Bronchus fibroblast of lung (primary cell): ENCODE measurements around the gene KRT26. TPM values are rescaled to one million over a fixed set of nuclear protein-coding genes. Genes with fewer than 3 reads are reported as not detected.

ENCODE experiments used
- total RNA-seq: library from RNA; depleted of rRNA; stranded (reverse); fragments of >200 nt; gene quantifications from 2 replicates; pipeline ENCODE4 v1.2.3, GENCODE V29; 2015

The KRT26 gene
- not detected in 2 replicates for total RNA-seq

GRCh38 chr17:40772101-40772500 lies at the start of gene KRT26:
Gene KRT26, minus strand, starts transcription at chr17:40772201. Its CDS starts 88 bp downstream, at chr17:40772113.

GRCh38 chr17:40799859-40800258 lies 27.9 kb upstream of the KRT26 start, which contains the start of gene KRT28:
Gene KRT28, minus strand, starts transcription at chr17:40799959. Its CDS starts 66 bp downstream, at chr17:40799893.

DNA sequence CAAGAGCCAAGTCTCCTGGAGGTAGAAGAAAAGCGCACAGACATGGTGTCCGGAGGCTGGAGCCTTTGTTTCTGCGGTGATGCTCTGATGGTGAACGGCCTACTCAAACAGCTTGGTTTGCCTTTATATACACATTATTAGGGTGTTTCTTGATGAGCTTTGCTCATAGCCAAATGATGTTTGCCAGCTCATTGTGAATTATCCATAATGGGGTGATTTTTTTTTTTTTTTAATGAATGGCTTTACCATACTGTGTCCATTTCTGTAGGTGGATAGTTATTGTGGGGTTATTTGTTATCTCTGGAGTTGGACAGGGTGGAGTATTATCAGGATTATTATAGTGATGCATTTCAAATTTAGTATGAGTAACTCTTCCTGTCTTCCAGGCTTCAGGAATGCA lies 10.4 kb upstream of the KRT26 start, which contains the start of gene KRT27:
TSS of gene KRT27 (minus strand) at position 101 of the 400 bp plus-strand sequence. CDS start at position 44, 57 bp downstream.

DNA sequence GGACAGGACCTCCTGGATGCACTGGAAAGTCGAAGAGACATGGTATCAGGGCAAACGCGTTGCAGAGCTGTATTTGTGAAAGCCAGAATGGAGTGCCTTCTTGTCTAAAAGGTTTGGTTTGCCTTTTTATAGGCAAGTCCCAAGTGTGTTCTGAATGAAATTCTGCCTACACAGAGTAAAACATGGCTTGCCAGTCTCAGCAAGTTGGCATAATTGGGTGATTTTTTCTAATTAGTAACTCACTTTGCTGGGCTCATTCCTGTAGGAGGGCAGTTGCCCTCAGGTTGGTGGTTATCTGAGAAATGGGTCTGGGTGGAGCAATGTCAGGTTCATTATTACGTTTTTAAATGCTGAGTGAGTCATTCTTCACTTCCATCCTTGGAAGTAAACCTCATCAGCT lies 16.8 kb downstream of the KRT26 start, which contains the start of gene KRT25:
TSS of gene KRT25 (minus strand) at position 101 of the 400 bp plus-strand sequence. CDS start at position 41, 60 bp downstream.

Other genes with a start within 250 kb of the KRT26 start
- not detected in 2 replicates for gene CCR7, start 206.7 kb downstream of the KRT26 start, total RNA-seq
- 68.8 and 74.8 TPM in 2 replicates for gene SMARCE1, start 124.4 kb downstream of the KRT26 start, total RNA-seq
- gene KRT222, start 107.0 kb downstream of the KRT26 start, total RNA-seq, result not detected in 2 replicates
- gene KRT24, start 68.4 kb downstream of the KRT26 start, total RNA-seq, result not detected in 2 replicates
- not detected in 2 replicates for gene KRT25, start 16.9 kb downstream of the KRT26 start, total RNA-seq
- gene KRT27, start 10.3 kb upstream of the KRT26 start, total RNA-seq, result not detected in 2 replicates
- not detected in 2 replicates for gene KRT28, start 27.8 kb upstream of the KRT26 start, total RNA-seq
- 18.7 and 22.6 TPM in 2 replicates for gene KRT10, start 50.4 kb upstream of the KRT26 start, total RNA-seq
- gene KRT12, start 95.0 kb upstream of the KRT26 start, total RNA-seq, result not detected in 2 replicates
- gene KRT20, start 113.0 kb upstream of the KRT26 start, total RNA-seq, result not detected in 2 replicates
- gene KRT23, start 165.4 kb upstream of the KRT26 start, total RNA-seq, result under 0.01 TPM in 1 of 2 replicates, not detected in the other
- gene KRT39, start 194.7 kb upstream of the KRT26 start, total RNA-seq, result not detected in 2 replicates
- not detected in 2 replicates for gene KRT40, start 212.1 kb upstream of the KRT26 start, total RNA-seq
- gene KRTAP3-3, start 222.0 kb upstream of the KRT26 start, total RNA-seq, result not detected in 2 replicates
- not detected in 2 replicates for gene KRTAP3-2, start 227.7 kb upstream of the KRT26 start, total RNA-seq
- gene KRTAP3-1, start 236.9 kb upstream of the KRT26 start, total RNA-seq, result not detected in 2 replicates